OCI-LY7 (cell line): ENCODE measurements around the gene SPO11. TPM values are rescaled to one million over a fixed set of nuclear protein-coding genes. Genes with fewer than 3 reads are reported as not detected.

Experiments
- BruUV-seq: library from RNA; stranded (reverse); fragments of 400-500 nt; replicated peaks from 2 replicates; lab custom pipeline; 2021; lab: Mats Ljungman, UMichigan
- CTCF ChIA-PET: fragments of 300-600 bp; sonication (Branson Sonifier 250); formaldehyde crosslinking; loops from one replicate; lab custom pipeline; 2022; ENCODE audit warnings: antibody characterized with exemption; ENCODE audit not compliant: unreplicated experiment; lab: Charles Lee
- POLR2A ChIA-PET: fragments of 300-600 bp; sonication (Branson Sonifier 250); formaldehyde crosslinking; loops from one replicate; lab custom pipeline; 2022; ENCODE audit warnings: antibody characterized with exemption; lab: Charles Lee
- DNase-seq: peaks from one replicate; pipeline ENCODE4 v3.0.0-alpha.2; 2015; ENCODE audit warnings: low spot score
- H2AFZ ChIP-seq: fragments of 200-600 bp; sonication (generic), shearing (Covaris generic); 2 replicates; pipeline ENCODE4 v1.6.1; 2014; ENCODE audit warnings: mild to moderate bottlenecking, antibody characterized with exemption, low read length, moderate library complexity
- H3K27ac ChIP-seq: fragments of 200-600 bp; sonication (generic); 2 replicates; pipeline ENCODE4 v1.5.1; 2014; ENCODE audit warnings: mixed run types, low read depth, mild to moderate bottlenecking, moderate library complexity, low read length, inconsistent platforms; ENCODE audit not compliant: poor library complexity, severe bottlenecking
- H3K36me3 ChIP-seq: fragments of 200-600 bp; sonication (generic); 2 replicates; pipeline ENCODE4 v1.6.1; 2014; ENCODE audit warnings: mild to moderate bottlenecking, antibody characterized with exemption, low read length, moderate library complexity, mixed read lengths; ENCODE audit not compliant: insufficient read depth
- H3K4me1 ChIP-seq: fragments of 200-600 bp; sonication (generic); 2 replicates; pipeline ENCODE4 v1.5.1; 2014; ENCODE audit warnings: mild to moderate bottlenecking, low read length; ENCODE audit not compliant: insufficient read depth, poor library complexity, severe bottlenecking
- H3K4me2 ChIP-seq: fragments of 200-600 bp; sonication (generic); 2 replicates; pipeline ENCODE4 v1.6.1; 2014; ENCODE audit warnings: mild to moderate bottlenecking, low read length
- H3K4me3 ChIP-seq: fragments of 200-600 bp; sonication (generic); 2 replicates; pipeline ENCODE4 v1.5.1; 2014; ENCODE audit warnings: mild to moderate bottlenecking, low read depth, low read length; ENCODE audit not compliant: poor library complexity, severe bottlenecking
- H3K79me2 ChIP-seq: fragments of 200-600 bp; sonication (generic); 2 replicates; pipeline ENCODE4 v1.6.1; 2016; ENCODE audit warnings: low read depth, mild to moderate bottlenecking, low read length, moderate library complexity, mixed read lengths; ENCODE audit not compliant: insufficient read depth
- H3K9me2 ChIP-seq: fragments of 200-600 bp; sonication (generic); 2 replicates; pipeline ENCODE4 v1.6.1; 2016; ENCODE audit warnings: mild to moderate bottlenecking, low read length, mixed read lengths; ENCODE audit not compliant: insufficient read depth
- H3K9me3 ChIP-seq: fragments of 200-600 bp; sonication (generic); 2 replicates; pipeline ENCODE4 v1.6.1; 2014; ENCODE audit warnings: mild to moderate bottlenecking, mixed run types, low read length, mixed read lengths
- H4K20me1 ChIP-seq: fragments of 200-600 bp; sonication (generic); 2 replicates; pipeline ENCODE4 v1.6.1; 2014; ENCODE audit warnings: mild to moderate bottlenecking, antibody characterized with exemption, low read length, moderate library complexity, mixed read lengths; ENCODE audit not compliant: insufficient read depth
- EZH2phosphoT487 ChIP-seq: fragments of 200-600 bp; sonication (generic); IDR thresholded peaks from 2 replicates; pipeline ENCODE4 v1.6.1; 2018; ENCODE audit warnings: low read depth, borderline replicate concordance, mild to moderate bottlenecking, mixed run types, antibody characterized with exemption, low read length, moderate library complexity, mixed read lengths
- intact Hi-C: fragments of 100-400 bp; cut with micrococcal nuclease; formaldehyde crosslinking; loops from one replicate; pipeline ENCODE4 v1.10.0; 2022; ENCODE audit not compliant: unreplicated experiment
- total RNA-seq, 2 experiments: library from RNA; depleted of rRNA in 1 of 2; stranded (reverse); fragments of >200 nt in 1 of 2; shearing (Covaris generic) in 1 of 2; gene quantifications; 2 replicates each; pipeline ENCODE4 v1.2.3, GENCODE V29; 2014 to 2022
- TF ChIP-seq, protein P1 (sequence below): fragments of 200-600 bp; sonication (generic); conservative IDR thresholded peaks from 2 replicates; pipeline ENCODE4 v1.5.1; 2014; ENCODE audit warnings: mild to moderate bottlenecking, antibody characterized with exemption, low read length, moderate library complexity, mixed read lengths

The SPO11 gene
- total RNA-seq, 2 experiments from 2014 or later, result not detected

DNA sequence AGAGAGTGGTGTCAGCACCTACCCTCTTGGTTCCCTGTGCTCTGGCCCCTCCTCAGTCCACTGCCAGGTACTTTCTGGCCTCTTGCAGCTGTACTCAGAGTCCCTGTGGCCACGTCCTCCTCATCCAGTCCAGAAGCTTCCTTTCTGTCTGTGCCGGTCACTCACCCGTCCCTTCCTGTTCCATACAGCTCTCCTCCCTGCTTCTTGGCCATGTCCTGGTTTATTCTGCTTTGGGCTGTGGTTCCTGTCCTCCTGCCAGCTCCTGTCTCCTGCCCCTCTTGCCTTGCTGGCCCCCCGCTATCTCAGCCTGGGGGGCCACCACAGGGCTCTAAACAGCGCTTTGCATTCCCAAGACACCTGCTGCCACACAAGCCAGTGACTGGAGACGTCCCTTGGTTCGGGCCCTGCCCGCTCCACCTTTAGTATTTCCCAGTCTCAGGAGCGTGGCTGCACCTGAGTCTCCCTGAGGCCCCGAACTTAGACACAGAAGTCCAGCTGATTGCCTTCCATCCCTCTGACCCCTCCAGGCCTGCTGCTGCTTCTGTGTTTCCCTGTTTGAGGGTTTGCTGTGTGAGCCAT is 46.1 kb downstream of the SPO11 start:
- Histone ChIP-seq H2AFZ (no peak overlapping the region), H3K4me3 (no peak overlapping the region), H3K4me1 (peaks cover 12% of the 10 kb centered on the region), H3K9me2 (no peaks in the 10 kb centered on the region), H3K27ac (no peak overlapping the region), H3K4me2 (no peak overlapping the region), H3K79me2 (no peaks in the 10 kb centered on the region), H3K9me3 (no peaks in the 10 kb centered on the region), H3K36me3 (peaks cover 100% of the 10 kb centered on the region), H4K20me1 (no peaks in the 10 kb centered on the region)
- DNase-seq, result no peak
- intact Hi-C loops, result no loop called here
- ChIA-PET POLR2A (interaction anchor here (0.6 kb wide), 1 partner anchor 46 kb away, joined by 3 read pairs; no protein-coding TSS in a partner anchor), CTCF (no interaction called here)
- no peak for TF ChIP-seq EZH2phosphoT487
- TF ChIP-seq, protein P1, sequence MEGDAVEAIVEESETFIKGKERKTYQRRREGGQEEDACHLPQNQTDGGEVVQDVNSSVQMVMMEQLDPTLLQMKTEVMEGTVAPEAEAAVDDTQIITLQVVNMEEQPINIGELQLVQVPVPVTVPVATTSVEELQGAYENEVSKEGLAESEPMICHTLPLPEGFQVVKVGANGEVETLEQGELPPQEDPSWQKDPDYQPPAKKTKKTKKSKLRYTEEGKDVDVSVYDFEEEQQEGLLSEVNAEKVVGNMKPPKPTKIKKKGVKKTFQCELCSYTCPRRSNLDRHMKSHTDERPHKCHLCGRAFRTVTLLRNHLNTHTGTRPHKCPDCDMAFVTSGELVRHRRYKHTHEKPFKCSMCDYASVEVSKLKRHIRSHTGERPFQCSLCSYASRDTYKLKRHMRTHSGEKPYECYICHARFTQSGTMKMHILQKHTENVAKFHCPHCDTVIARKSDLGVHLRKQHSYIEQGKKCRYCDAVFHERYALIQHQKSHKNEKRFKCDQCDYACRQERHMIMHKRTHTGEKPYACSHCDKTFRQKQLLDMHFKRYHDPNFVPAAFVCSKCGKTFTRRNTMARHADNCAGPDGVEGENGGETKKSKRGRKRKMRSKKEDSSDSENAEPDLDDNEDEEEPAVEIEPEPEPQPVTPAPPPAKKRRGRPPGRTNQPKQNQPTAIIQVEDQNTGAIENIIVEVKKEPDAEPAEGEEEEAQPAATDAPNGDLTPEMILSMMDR, result no peak
- no TSS peak for BruUV-seq

DNA sequence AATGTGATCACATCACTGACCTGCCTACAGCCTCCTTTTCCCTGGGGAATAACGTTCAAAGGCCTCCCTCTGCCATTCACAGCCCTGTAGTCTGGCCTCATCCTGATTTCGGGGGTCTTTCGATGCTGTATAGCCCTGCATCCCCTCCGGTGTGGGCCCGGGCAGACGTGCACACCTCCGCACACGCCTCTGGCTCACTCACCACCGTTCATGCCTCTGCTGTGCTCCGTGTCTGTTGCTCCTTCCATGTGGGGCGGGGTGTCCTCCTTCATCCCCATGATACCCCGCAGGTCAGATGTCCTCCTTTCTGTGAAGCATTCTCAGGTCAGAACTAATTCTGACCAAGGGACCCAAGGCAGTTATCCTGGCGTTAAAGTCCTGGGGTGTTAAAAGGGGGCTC is 47.7 kb downstream of the SPO11 start:
- H3K4me2 ChIP-seq, result no peak overlapping the region
- H3K36me3 ChIP-seq, result peaks cover 96% of the 10 kb centered on the region
- no peaks in the 10 kb centered on the region for H4K20me1 ChIP-seq
- H3K4me1 ChIP-seq, result peaks cover 17% of the 10 kb centered on the region
- TF ChIP-seq, protein P1, result no peak
- no peak for TF ChIP-seq EZH2phosphoT487
- H3K79me2 ChIP-seq, result no peaks in the 10 kb centered on the region
- H3K9me3 ChIP-seq, result no peaks in the 10 kb centered on the region
- intact Hi-C loops, result no loop called here
- ChIA-PET CTCF (no interaction called here), POLR2A (no interaction called here)
- no peak overlapping the region for H3K4me3 ChIP-seq
- no peak overlapping the region for H2AFZ ChIP-seq
- DNase-seq, result no peak
- no TSS peak for BruUV-seq
- no peaks in the 10 kb centered on the region for H3K9me2 ChIP-seq
- no peak overlapping the region for H3K27ac ChIP-seq

DNA sequence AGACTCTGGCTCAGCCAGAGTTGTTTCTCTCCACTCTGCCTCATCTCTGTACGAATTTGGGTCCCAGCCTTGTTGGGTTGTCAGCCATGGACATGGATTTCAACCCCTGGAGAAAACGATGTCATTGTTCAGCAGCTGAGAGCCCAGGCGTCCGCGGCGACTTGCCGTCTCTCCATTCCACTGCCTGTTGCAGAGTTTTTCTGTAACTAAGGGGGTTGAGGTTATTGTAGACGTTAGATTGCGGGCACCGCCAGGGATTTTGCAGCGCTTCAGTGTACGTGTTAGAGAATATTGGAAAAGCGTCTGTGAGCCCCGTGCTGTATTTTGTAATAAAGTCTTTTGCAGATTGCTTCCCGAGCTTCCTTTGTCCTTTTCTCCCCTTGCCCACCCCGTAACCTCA is 48.5 kb downstream of the SPO11 start:
- intact Hi-C loops, result no loop called here
- Histone ChIP-seq H2AFZ (no peak overlapping the region), H3K4me3 (no peak overlapping the region), H3K27ac (no peak overlapping the region), H3K4me2 (no peak overlapping the region), H4K20me1 (no peaks in the 10 kb centered on the region), H3K79me2 (no peaks in the 10 kb centered on the region), H3K4me1 (peaks cover 25% of the 10 kb centered on the region), H3K36me3 (peaks cover 96% of the 10 kb centered on the region), H3K9me2 (no peaks in the 10 kb centered on the region), H3K9me3 (no peaks in the 10 kb centered on the region)
- DNase-seq, result no peak
- TF ChIP-seq EZH2phosphoT487, result no peak
- TF ChIP-seq, protein P1, result no peak
- POLR2A ChIA-PET, result no interaction called here
- CTCF ChIA-PET, result no interaction called here
- BruUV-seq, result no TSS peak
